ENCODE data around the gene PSAPL1.
"Not testable (repeated sequence)": the region's sequence is repeated elsewhere in the genome, so short reads cannot be mapped to it uniquely, and the experiment has no call there.

The PSAPL1 gene

GRCh38 chr4:7459471-7459870, 24.7 kb upstream of the PSAPL1 start:
- no peak for DNase-seq (ENCODE audit: low spot score)

DNA sequence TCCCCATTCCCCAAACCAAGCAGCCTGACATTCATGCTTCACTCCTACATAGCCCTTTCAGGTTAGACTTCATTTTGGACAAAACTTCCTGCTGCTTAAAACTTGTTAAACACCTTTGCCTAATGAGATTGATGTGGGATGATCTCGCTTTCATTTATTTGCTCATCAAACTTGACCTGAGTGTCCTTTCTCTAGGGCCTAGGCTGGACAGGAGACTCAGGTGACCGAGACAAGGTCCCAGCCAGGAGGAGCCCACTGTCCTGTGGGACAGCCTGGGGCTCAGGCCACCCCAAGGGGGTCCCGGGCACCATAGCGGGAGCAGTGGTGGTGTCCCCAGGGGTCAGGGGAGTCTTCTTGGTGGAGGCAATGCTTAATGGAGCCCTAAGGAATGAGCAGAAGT, 23.7 kb upstream of the PSAPL1 start:
- no peak for DNase-seq (ENCODE audit: low spot score)

DNA sequence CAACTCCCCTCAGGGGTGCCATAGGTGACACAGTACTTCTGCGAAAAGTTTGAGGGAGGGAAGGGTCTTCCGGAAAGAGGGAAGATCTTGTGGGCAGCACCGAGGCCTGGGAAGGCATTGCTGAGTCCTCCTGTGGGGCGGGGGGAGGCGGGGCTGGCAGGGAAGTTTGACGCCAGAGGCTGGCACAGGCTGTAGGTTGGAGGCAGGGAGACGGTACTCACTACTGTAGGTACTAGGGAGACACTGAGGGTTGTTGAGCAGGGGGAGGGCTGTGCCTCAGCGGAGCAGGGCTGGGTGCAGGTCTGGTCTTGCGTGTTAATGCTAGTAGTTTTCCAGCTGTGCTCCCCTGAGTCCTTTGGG, 23.3 kb upstream of the PSAPL1 start:
- DNase-seq (ENCODE audit: low spot score), result no peak

DNA sequence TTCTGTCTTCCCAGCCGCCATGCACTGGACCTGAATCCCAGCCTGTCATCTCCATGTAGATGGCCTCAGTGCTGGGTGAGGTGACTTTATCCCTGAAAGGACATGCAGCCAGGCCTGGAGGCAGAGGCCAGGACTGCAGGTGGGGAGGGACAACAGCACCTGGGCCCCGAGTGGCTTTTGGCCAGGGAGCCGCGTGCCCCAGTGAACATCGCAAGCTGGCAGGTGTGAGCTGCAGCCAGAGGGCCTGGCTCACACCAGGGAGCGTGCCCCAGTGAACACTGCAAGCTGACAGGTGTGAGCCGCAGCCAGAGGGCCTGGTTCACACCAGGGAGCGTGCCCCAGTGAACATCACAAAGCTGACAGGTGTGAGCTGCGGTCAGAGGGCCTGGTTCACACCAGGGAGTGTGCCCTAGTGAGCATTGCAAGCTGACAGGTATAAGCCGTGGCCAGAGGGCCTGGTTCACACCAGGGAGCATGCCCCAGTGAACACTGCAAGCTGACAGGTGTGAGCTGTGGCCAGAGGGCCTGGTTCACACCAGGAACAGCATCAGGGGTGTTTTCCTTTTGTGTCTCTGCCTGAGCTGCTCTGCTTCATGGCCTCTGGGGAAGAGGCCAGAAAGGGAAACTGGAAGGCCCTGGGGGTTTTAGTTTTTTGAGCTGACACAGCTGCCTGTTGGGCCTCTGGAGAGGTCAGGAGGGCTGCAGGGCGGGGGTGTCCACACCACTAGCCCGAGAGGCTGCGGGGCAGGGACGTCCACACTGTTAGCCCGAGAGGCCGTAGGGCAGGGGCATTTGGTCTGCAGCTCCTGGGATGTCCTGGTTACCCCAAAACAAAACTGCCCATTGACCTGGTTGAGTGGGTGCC, 22.7 kb upstream of the PSAPL1 start:
- no peak for DNase-seq (ENCODE audit: low spot score)

DNA sequence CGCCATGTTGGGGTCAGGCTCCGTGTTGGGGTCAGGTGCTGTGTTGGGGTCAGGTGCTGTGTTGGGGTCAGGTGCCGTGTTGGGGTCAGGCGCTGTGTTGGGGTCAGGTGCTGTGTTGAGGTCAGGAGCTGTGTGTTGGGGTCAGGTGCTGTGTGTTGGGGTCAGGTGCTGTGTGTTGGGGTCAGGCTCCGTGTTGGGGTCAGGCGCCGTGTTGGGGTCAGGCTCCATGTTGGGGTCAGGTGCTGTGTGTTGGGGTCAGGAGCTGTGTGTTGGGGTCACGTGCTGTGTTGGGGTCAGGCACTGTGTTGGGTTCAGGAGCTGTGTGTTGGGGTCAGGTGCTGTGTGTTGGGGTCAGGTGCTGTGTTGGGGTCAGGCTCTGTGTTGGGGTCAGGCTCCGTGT, 18.1 kb upstream of the PSAPL1 start:
- not testable (repeated sequence) for DNase-seq (ENCODE audit: low spot score)

- no peak for DNase-seq (ENCODE audit: low spot score)
Observed at GRCh38 chr4:7451800-7452199, 17.1 kb upstream of the PSAPL1 start.

DNA sequence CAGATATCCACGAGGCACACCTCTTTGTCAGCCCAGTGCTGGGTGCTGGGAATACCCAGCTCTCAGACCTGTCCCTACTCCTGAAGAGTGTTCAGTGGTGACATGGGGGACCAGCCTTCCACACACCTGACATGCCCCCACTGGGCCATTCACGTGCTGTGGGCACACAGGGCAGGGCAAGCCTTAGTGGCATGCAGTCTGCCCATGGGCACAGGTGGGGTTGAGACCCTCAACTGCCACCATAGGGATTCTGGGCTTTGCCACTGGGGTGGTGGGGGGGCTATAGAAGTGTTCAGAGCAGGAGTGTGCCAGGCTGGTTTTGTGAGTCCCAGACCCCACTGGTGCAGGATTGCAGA, 16.7 kb upstream of the PSAPL1 start:
- DNase-seq (ENCODE audit: low spot score), result no peak

- no peak for DNase-seq (ENCODE audit: low spot score)
Observed at GRCh38 chr4:7450775-7451433, 16.2 kb upstream of the PSAPL1 start.

DNA sequence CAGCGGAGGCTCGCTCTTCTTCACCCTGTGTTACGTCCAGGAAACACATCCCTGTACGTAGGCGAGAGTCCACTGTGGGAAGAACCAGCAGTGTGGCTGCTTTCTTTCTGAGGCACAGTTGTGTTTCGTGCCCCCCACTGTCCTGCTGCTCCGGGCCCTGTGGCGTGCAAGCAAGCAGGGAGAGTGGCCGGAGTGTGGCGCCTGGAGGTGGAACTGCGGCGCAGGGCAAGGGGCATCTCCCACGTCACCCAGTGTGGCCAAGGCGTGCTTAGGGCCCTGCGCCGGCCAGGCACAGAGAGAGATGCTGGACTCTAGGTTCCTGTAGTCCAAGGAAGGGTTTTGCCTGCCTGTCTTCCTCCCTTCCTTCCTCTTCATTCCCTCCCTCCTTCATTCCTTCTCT, 13.3 kb upstream of the PSAPL1 start:
- DNase-seq (ENCODE audit: low spot score), result no peak

DNA sequence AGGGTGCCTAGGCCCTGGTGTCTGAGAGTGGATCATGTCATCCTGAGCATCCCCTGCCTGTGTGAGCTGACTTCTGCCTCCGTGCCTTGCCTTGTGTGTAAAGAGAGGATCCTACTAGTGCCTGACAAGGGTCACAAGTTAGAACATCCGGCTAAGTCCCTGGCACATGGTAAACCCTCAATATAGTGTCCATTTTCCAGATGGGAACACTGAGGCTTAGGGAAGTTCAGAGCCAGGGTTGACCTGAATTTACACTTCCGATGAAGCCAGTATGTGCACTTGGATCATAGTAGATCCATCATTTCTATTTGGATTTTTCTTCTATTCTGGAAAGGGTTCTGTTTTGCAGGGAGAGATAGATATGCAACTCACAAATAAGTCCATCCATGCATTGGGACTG, 12.5 kb upstream of the PSAPL1 start:
- no peak for DNase-seq (ENCODE audit: low spot score)

DNA sequence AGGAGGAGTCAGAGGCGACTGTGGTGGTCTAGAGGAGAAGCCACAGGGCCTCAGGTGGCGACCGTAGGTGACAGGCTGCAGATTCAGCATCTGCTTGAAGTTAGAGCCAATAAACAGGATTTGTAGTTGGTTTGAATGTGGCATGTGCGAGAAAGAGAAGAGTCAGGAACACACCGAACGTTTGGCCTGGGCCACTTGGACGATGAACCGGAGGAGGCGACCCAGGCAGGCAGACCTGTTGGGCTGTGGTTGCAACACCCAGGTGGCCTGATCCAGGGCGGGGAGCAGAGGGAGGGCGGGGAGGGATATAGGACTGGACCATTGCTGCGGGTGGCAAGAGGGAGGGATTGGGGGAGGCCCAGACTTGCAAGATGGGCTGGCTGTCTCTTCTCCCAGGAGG, 10.0 kb upstream of the PSAPL1 start:
- no peak for DNase-seq (ENCODE audit: low spot score)

DNA sequence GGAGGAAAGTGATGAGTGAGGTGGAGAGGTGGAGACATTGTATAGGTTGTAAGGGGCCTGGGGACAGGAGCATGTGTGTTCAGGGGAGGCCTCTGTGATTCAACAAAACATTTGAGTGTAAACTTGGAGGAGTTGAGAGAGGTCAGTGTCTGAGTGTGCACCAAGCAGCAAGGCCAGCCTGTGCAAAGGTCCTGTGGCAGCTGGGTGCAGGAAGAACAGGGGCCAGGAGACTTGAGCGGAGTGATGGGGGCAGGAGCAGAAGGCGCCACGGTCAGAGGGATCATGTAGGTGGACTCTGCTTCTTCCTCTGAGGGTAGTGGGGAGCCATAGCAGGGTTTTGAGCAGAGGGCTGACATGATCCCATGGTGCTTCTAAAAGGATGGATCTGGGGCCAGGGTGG, 9.6 kb upstream of the PSAPL1 start:
- no peak for DNase-seq (ENCODE audit: low spot score)

DNA sequence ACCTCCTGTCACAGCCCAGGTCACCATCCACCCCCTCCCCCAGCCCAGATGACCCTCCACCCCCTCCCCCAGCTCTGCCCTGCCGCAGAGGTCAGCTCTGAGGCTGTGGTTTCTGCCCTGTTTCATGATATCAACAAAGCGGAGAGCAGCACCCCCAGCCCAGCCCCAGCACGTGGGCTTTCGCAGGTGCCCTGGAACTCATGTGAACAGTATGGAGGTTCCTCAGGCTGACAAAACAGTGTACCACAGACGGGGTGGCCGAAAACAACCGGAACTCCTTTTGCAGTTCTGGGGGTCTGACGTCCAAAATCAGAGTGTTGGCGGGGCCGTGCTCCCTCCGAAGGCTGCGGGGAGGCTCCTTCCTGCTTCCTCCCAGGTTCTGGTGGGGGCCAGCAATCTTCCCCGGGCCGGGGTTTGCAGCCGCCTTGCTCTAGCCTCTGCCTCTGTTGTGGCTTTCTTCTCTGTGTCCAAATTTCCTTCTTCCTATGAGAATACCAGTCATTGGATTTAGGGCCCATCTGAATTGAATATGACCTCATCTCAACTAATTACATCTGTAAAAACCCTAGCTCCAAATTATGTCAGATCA, 7.9 kb upstream of the PSAPL1 start:
- DNase-seq (ENCODE audit: low spot score), result no peak

DNA sequence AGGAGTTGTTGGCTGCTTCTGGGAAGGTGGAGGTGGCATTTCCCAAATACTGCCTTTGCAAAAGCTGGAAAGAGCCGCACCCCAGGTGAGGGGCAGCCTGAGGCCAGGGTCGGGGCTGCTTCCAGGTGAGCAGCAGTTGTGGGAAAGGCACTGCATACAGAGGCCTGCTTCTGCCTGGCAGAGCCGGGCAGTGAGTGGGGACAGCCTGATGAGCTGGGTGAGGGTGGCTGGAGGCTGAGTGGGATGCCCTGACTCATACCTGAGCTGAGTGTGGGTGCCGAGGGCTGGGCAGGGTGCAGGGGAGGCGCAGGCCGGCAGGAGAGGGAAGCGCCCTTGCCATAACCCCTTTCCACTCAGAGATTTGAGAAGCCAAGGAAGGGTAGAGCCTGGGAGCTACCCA, 6.5 kb upstream of the PSAPL1 start:
- no peak for DNase-seq (ENCODE audit: low spot score)

DNA sequence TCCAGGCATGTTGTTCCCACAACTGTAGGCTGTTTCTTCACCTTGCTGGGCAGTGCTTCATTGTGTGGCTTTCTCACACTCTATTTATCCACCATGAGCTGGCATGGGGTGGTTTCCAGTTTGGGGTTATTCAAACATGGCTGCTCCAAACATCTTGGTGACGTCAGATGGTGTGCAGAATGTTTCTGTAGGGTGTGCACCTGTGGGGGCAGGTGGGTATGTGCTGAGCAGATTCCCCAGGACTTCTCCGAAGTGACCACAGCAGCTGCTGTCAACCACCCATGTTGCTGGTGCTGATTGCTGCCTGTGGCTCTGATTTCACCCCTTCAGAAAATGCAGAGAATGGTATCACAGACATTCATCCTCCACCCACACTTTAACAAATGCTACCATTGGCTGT, 5.0 kb upstream of the PSAPL1 start:
- DNase-seq (ENCODE audit: low spot score), result no peak

DNA sequence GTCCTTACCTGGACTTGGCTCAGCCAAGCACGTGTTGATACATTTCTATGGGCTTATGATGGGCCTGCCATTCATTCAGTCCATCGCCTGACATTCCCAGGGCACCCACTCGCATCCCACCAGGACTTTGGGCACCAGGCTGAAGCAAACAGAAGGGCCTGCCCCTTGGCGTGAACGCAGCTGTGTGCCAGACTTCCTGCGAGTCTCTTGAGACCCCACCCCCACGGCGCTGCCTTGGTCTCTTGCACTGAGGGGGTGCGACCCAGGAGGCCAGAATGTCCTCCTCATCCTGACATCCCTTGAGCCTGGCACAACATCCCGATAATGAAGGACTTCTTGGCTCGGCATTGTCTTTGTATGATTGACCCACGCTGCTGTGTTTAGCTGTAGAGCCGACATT, 1.5 kb upstream of the PSAPL1 start:
- no peak for DNase-seq (ENCODE audit: low spot score)

- no peak for DNase-seq (ENCODE audit: low spot score)
Observed at GRCh38 chr4:7435471-7436061, 836 bp upstream of the PSAPL1 start.

DNA sequence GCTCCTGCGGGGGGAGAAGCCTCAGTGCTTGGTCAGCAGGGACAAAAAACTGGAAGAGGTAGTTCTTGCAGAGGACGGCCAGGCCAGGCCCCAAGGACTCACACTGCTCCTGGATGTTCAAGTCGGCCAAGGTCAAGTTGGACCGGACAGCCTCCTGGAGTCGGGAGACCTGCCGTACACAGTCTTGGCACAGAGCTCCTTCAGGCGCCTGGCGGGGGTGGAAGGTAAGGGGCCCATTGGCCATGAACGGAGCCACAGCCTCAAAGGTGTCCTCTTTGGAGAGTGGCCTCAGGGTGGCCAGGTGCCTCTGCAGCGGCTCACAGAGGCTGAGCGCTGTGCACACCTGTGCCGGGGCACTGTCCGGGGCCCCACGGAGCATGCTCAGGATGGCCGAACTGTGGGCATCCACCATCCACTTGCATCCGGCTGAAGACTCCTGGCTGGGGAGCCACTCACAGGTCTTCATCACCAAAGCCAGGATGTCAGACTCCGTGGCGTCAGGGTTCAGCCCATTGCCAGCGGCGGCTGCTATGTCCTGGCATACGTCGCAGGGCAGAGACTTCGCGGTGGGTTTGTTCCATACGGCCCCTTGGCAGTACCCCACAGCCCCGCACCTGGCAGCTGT, 477 bp downstream of the PSAPL1 start:
- DNase-seq (ENCODE audit: low spot score), result no peak

- DNase-seq (ENCODE audit: low spot score), result no peak
Observed at GRCh38 chr4:7433376-7434140, 1.2 kb downstream of the PSAPL1 start.

- no peak for DNase-seq (ENCODE audit: low spot score)
Observed at GRCh38 chr4:7432531-7433375, 2.0 kb downstream of the PSAPL1 start.
